ENCODE results near the gene GMDS.

DNA sequence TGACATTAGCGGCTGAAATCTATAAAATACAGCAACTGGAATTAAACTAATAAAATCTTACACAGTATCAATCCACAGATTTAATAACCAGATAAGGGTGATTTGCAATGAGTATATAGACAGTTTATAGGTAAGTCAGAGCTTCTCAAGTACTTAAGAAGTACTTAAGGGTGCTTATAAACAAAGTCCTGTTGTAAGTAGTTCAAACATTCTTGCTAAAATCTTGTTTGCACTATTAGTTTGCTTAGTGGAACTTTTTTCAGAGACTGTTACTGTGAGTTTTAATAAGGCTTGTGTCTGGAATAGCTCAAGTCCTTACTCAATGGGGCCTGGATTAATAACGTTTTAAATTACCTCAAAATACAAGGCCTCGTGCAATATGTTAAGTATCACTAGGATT is 240.5 kb downstream of the GMDS start:
- TF ChIP-seq, protein P1, sequence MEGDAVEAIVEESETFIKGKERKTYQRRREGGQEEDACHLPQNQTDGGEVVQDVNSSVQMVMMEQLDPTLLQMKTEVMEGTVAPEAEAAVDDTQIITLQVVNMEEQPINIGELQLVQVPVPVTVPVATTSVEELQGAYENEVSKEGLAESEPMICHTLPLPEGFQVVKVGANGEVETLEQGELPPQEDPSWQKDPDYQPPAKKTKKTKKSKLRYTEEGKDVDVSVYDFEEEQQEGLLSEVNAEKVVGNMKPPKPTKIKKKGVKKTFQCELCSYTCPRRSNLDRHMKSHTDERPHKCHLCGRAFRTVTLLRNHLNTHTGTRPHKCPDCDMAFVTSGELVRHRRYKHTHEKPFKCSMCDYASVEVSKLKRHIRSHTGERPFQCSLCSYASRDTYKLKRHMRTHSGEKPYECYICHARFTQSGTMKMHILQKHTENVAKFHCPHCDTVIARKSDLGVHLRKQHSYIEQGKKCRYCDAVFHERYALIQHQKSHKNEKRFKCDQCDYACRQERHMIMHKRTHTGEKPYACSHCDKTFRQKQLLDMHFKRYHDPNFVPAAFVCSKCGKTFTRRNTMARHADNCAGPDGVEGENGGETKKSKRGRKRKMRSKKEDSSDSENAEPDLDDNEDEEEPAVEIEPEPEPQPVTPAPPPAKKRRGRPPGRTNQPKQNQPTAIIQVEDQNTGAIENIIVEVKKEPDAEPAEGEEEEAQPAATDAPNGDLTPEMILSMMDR (IDR thresholded peaks at IDR 0.05 in 4 of 5, conservative IDR thresholded peaks at IDR 0.05 in 1 of 5): no peak
- TF ChIP-seq POLR2A (IDR thresholded peaks at IDR 0.05): no peak

Measured in gastrocnemius medialis (tissue), 4 donors.